ENCODE data around the gene THEMIS2. TPM values are rescaled to one million over a fixed set of nuclear protein-coding genes. Genes with fewer than 3 reads are reported as not detected.
A peak's percentile ranks its signal among the peaks of the same experiment; 100 is the strongest.
"Not testable (repeated sequence)": the region's sequence is repeated elsewhere in the genome, so short reads cannot be mapped to it uniquely, and the experiment has no call there.

The THEMIS2 gene
- polyA plus RNA-seq, 4 donors, result 2.5 to 5.7 (median 3.0) TPM

DNA sequence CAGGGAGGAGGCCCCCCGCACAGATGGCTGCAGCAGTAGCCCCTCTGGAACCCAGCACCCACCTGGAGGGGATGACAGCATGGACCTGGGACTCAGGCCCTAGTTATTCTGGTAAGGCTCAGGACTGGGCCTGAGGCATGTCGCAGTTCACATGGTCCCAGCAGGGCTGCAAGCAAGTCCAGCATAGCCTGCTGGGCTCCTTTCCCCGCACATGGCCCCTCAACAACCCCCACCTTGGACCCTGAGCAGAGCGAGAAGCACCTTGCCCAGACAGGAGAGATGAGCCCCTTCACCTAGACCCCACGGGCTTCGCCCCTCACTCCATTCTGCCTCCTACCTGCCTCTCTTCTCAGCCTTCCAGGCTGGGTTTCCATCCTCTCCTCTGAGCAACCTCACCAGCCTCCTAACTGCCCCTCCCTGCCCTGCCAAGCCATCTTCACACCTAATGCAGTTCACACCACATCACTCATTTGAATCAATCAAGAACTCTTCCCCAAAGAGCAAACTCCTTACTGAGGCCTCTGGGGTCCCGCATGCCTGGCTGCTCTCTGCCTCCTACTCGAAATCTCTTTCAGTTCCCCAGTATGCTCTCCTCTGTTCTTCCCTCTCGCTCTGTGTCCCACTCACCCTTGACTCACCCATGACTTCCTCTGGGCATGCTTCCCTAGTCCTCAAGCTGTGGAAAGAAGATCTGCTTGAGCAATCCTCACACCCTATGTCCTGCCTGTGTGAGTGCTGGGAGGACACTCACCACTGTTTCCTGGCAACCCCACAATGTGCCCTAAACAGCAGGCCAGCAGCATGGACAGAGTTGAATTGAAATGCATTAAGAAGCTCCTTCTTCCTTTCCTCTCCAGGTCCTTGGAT is 9.4 kb upstream of the THEMIS2 start:
- DNase-seq (ENCODE audit: low read depth in 4 of 4, low spot score in 2 of 4), result peak in 1 of 4 donors; percentile 49

DNA sequence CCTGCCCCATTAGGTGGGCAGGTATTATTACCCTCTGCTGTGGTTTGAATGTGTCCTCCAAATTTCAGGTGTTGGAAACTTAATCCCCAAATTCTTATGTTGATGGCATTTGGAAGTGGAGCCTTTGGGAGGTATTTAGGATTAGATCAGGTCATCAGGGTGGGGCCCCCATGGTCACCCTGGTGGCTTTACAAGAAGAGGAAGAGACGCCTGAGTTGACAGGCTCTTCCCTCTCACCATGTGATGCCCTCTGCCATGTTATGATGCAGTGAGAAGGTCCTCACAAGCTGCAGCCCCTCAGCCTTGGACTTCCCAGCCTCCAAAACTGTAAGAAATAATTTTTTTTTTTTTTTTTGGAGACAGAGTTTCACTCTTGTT is 8.8 kb upstream of the THEMIS2 start:
- DNase-seq (ENCODE audit: low read depth in 4 of 4, low spot score in 2 of 4), result no peak

DNA sequence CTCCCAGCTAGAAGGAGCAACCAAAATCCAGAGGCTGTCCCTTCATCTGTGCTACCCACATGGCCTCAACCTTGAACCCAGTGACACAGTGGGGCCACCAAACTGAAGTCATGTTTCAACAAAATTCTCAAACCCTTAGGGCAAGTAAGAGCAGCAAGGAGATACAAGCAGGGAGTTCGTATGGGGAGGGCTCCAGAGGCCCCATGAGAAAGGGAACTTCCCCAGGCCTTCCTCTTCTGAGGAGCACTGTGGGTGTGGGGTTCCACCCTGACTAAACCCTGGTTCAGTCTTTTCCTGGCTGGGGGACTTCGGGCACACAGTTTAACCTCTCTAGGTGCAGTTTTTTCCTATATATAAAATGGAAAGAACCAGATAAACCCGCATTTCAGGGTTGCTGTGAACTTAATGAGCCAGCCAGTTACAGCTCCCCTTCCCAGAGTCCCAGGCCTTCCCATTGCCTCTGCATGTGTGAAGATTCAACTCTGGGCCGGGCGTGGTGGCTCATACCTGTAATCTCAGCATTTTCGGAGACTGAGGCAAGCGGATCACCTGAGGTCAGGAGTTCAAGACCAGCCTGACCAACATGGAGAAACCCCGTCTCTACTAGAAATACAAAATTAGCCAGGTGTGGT is 8.0 kb upstream of the THEMIS2 start:
- no peak for DNase-seq (ENCODE audit: low read depth in 4 of 4, low spot score in 2 of 4)

DNA sequence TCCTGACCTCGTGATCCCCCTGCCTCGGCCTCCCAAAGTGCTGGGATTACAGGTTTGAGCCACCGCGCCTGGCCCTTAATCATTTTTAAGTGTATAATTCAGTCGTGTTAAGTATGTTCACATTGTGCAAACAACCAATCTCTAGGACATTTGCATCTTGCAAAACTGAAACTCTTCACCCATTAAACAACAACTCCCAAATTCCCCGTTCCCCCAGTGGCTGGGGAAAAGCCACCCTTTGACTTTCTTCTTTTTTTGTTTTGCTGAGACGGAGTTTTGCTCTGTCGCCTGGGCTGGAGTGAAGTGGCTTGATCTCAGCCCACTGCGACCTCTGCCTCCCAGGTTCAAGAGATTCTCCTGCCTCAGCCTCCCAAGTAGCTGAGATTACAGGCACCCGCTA is 6.5 kb upstream of the THEMIS2 start:
- DNase-seq (ENCODE audit: low read depth in 4 of 4, low spot score in 2 of 4), result no peak

DNA sequence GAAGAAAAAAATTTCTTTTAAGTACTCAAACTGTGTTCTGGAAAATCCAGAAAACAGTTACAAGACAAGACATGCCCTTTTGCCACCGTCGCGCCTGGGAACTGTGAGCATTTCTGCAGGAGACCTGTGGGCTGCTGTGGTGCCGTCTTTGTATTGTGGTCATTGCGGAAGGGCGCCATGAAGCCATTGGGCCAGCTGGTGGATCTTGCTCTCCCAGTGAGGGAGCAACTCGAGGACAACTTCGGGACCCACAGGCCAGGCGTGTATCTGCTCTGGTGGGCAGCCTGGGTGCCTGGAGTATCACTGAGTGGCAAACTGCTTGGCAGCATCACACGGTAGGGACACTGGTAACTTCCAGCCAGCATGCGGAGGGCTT is 3.8 kb upstream of the THEMIS2 start:
- no peak for DNase-seq (ENCODE audit: low read depth in 4 of 4, low spot score in 2 of 4)

DNA sequence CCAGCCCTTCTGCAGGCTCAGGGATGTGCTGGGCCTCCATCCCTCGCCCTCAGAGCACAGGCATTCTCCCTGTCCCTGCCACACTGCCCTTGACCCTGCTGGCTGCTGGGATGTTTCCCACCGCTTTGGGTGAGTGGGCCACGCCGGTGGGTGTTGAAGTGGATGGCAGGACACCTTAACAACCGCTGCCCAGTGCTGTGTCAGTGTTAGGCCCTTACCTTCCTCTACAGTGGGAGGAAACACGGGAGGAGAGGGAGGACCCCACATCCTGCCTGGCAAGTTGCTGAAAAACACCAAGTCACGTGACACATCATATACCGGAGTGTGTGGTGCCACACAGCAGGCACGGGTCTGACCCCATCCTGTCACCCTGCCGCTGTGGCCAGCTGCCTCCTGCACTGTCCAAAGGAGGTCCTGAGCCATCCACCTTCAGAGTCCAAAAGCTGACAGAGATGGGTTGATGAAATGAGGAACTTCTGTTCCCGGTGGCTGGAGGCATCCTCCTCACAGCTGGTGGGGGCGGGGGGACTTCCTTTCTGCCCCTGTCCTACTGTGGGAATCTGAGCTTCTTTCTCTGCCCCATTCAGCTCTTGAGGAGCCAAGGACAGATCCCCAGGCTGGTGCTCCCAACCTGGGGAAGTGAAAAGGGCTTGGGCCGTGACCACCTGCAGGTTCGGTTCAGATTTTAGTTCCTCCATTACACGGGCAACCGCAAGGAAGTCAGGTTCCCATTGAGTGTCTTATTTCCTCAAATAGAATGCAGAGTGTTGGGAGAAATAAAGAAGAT is 3.2 kb upstream of the THEMIS2 start:
- no peak for DNase-seq (ENCODE audit: low read depth in 4 of 4, low spot score in 2 of 4)

DNA sequence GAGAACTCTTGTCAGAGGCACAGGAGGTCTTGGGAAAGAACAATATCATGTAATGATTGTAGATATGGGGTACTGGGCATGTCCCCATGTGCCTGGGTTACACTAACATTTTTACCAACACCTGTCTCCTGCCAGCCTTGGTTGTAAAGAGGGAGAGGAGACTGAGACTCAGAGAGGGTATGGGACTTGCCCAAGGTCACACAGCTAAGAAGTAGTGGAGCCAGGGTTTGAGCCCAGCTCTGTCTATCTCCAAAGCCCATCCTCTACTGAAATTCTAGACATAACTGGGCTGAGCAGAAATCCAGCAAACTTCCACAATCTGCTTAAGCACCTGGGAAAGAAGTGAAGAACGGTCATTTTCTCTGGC is 2.6 kb upstream of the THEMIS2 start:
- no peak for DNase-seq (ENCODE audit: low read depth in 4 of 4, low spot score in 2 of 4)

DNA sequence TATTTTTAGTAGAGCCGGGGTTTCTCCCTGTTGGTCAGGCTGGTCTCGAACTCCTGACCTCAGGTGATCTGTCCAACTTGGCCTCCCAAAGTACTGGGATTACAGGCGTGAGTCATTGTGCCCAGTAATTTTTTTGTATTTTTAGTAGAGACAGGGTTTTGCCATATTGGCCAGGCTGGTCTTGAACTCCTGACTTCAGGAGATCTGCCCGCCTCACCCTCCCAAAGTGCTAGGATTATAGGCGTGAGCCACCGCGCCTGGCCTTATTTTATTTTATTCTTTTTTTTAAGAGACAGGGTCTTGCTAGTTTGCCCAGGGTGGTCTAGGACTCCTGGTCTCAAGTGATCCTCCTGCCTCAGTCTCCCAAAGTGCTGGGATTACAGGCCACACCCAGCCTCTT is 1.3 kb upstream of the THEMIS2 start:
- DNase-seq (ENCODE audit: low read depth in 4 of 4, low spot score in 2 of 4), result not testable (repeated sequence)

DNA sequence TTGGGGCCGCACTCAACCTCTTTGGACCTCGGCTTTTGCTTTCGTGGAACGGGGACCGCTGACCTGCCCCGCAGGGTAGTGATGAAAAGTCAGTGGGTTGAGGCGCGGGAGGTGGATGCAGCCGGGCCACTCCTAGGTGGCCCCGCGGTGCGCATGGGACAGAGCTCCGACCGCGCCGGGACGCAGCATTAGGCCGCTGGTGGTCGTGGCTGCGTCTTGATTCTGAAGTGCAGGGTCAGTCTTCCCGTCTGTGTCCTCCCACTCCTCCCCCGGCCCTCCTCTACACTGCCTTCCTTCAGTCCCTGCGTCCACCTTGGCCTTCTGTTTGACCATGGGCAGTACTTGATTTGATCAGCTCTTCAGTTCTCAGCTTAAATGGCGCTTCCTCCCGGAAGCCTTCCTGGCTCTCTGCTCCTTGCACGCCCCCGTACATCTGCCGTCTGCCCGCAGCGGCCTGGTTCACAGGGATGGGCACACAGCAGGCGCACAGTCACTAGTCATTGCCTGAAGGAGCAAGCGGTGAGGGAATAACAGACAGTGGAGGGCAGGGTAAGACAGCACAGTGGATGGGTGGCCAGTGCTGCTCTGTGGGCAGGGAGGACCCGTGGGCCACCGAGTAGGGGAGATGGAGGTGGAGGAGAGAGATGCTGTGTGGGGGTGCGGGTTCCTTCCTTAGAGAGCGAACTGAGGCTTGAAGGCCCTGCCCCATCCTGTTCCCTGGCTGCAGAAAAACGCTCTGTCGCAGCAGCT is 633 bp downstream of the THEMIS2 start:
- DNase-seq (ENCODE audit: low read depth in 4 of 4, low spot score in 2 of 4), result no peak

DNA sequence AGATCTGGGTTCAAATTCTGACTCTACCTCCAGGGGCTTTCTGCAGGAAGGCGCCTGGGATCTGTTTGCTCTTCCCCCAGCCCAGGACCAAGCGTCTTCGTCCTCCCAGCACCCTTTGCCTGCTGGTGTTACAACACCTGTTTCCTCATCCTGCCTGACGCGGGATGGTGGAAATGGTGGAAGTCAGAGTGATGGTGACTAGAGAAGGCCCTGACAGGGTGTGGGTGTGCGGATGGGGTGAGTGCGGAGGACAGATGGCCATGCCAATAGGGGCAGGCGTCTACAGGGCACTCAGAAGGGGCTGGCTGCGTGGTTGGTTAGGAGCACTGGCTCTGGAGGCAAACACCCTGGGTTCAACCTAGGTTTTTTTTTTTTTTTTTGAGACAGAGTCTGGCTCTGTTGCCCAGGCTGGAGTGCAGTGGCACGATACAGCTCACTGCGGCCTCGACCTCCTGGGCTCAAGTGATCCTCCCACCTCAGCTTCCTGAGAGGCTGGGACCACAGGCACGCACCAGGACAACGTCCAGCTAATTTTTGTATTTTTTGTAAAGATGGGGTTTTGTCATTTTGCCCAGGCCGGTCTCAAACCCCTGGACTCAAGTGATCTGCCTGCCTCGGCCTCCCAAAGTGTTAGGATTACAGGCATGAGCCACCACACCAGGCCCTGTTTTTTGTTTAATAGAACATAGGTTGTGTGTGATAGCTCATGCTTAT is 1.5 kb downstream of the THEMIS2 start:
- DNase-seq (ENCODE audit: low read depth in 4 of 4, low spot score in 2 of 4), result no peak

DNA sequence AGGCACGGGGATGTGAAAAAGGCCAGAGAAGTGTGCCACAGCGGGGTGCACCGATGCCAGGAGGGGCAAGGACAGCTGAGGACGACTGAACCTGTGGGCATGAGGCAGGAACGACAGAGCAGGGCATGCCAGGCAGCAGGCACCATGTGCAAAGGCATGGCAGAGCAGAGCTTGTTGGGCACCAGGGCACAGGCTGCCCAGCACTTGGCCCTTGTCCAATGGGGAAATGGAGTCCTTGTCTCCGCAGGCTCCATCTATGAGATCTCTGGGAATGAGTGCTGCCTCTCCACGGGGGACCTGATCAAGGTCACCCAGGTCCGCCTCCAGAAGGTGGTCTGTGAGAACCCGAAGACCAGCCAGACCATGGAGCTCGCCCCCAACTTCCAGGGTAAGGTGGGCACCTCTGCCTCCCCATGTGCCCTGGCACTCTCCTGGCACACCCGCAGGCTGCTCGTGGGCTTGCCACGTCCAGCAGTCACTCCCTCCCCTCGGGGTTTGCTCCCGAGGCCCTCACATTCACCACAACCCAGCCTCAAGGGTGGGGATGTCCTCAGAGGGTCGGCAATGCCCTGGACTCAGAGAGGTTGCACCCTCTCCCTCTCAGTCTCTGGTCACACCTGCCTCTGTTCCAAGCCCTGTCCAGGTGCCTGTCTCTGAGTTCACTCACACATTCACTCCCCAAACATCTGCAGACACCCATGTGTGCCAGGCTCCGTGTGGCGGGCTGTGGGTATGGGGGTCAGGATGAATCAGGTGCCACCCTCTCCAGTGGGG is 4.2 kb downstream of the THEMIS2 start:
- DNase-seq (ENCODE audit: low read depth in 4 of 4, low spot score in 2 of 4), result no peak

DNA sequence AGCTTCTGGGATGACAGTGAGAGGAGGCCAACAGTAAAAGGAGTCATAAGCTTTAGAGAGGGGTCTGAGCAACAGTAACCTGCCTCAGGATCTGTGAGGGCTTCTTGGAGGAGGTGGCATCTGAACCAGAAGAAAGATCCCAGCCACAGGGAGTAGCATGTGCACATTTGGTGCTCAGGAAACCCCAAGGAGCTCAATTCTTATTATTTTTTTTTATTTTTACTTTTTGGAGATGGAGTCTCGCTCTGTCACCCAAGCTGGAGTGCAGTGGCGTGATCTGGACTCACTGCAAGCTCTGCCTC is 4.7 kb downstream of the THEMIS2 start:
- no peak for DNase-seq (ENCODE audit: low read depth in 4 of 4, low spot score in 2 of 4)

DNA sequence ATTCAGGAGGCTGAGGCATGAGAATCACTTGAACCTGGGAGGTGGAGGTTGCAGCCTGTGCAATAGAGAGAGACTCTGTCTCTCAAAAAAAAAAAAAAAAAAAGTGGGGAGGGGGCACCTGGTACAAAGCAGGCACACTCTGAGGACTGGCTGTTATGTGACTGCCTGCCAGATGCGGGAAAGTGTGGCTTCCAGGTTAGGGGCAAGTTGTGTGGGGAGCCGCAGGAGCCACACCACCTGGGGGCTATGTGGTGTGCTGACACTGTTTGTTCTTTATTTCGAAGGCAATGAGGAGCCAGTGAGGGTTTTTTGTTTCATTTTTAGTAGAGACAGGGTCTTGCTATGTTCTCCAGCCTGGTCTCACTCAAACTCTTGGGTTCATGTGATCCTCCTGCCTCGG is 5.7 kb downstream of the THEMIS2 start:
- no peak for DNase-seq (ENCODE audit: low read depth in 4 of 4, low spot score in 2 of 4)

DNA sequence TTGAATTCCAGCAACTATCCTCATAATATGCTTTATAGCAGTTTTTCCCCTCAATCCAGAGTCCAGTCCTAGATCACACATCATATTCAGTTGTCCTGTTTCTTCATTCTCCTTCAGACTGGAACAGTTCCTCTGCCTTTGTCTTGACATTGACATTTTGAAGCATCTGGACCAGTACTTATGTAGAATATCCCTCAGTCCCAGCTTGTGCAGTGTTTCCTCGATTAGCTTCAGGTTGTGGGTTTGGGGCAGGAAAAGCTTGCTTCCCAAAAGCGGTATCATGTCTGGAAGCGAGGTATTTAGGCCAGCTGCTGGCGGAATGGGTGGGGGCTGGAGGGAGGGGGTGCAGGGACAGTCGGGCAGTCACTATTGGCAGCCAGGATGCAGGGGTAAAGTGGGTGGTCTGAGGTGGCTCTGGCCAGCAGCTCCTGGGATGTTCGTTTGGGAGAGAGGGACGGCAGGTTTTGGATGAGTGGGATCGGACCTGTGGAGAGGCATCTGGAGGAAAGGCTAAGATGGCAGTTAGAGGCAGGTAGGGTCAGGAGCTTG is 6.5 kb downstream of the THEMIS2 start:
- no peak for DNase-seq (ENCODE audit: low read depth in 4 of 4, low spot score in 2 of 4)

DNA sequence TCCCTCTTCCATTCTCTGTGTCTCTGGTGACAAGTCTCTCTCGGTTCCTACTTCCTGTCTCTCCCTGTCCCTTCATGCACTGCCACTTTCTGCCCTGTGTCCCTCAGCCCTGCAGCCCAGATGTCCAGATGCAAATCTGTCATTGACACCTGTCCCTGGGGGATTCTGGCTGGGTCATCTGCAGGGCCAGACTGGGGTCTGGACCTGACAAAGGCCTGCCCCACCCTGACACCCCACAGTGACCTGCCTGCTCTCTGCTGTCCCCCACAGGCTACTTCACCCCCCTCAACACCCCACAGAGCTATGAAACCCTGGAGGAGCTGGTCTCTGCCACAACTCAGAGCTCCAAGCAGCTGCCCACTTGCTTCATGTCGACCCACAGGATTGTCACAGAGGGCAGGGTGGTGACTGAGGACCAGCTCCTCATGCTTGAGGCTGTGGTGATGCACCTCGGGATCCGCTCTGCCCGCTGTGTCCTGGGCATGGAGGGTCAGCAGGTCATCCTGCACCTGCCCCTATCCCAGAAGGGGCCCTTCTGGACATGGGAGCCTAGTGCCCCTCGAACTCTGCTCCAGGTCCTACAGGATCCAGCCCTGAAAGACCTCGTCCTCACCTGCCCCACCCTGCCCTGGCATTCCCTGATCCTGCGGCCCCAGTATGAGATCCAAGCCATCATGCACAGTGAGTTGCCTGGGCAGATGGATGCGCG is 7.2 kb downstream of the THEMIS2 start:
- DNase-seq (ENCODE audit: low read depth in 4 of 4, low spot score in 2 of 4), result no peak

DNA sequence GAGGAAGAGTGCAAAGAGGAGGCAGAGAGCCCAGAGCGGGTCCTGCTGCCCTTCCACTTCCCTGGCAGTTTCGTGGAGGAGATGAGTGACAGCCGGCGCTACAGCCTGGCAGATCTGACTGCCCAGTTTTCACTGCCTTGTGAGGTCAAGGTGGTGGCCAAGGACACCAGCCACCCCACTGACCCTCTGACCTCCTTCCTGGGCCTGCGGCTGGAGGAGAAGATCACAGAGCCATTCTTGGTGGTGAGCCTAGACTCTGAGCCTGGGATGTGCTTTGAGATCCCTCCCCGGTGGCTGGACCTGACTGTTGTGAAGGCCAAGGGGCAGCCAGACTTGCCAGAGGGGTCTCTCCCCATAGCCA is 10.2 kb downstream of the THEMIS2 start:
- DNase-seq (ENCODE audit: low read depth in 4 of 4, low spot score in 2 of 4), result no peak

DNA sequence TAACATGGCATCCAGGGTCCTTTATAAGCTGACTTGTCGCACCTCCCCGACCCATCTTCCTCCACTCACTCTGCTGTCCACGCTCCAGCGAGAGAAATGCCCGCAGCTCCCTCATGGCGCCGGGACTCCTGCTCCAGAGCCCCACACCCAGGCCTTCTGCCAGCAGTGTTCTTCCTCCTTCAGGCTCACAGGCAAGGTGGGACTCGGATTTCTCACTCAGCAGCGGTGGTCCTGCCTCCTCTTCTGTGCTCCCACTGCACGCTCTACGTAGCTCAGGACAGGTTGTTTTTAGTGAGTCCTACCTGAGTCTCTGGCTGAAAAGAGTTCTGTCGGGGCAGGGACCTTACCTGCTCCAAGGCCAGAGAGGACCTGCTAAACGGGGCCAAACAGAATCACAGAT is 11.2 kb downstream of the THEMIS2 start:
- no peak for DNase-seq (ENCODE audit: low read depth in 4 of 4, low spot score in 2 of 4)

DNA sequence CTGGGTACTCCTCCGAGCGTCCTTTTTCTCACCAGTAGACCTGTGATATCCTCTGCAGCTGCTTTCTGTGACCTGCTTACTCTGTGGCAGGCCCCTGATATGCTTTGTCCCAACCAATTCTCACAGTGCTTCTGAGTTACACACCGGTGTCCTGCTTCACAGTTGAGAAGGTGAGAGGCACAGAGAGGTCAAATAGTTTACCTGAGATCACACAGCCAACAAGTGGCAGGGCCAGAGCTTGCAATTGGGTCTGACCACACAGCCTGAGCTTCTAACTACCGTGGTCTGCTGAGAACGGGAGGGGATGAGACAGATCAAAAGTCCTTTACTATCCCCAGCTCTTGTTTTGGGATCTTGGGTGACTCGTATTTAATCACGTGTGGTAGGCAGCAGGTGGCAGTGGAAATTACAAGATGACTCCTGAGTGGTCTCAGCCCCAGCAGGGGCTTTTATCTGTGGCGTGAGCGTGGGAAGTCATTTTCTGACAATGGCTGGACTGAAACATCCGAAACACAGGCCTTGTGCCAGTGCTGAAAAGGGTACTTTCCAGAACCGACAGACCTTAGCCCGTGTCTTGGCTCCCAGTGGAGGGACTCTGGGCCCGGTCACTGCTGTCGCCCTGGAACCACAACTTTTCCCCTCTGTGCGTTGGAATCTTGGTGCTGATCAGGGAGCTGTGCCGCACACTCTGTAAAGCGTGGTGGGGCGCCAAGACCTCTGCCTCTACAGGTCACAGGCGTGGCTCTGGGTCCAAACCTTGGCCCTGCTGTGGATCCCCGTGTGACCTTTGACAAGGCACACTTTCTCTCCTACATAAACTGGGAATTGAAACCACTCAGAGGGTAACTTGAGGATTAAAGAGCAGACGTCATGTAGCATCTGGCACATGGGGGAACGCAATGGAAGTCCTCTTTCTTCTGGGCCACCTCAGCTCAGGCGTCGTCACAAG is 11.9 kb downstream of the THEMIS2 start:
- no peak for DNase-seq (ENCODE audit: low read depth in 4 of 4, low spot score in 2 of 4)
